ENCODE results near the gene CKMT2. TPM values are rescaled to one million over a fixed set of nuclear protein-coding genes. Genes with fewer than 3 reads are reported as not detected.

CKMT2 gene
- total RNA-seq, 4 donors from 2014 or later = 2.1 TPM; not detected in 3

DNA sequence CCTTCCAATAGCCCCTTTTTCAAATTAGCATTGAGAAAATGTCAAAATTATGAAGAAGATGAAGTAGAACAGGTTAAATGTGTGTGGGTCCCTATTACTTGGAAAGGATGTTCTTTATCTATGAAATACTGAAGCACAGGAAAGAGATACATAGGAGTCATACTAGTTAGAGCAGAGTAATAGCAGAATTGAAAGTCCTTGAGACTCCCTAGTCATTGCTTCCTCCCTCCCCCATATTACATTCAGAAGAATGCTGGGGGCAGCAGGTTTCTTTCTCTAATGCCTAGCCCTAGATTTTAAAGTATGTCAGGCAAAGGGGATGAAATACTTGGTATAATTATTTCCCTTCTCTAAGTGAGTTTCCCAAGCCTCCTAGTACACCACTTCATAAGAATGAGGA, 72.7 kb downstream of the CKMT2 start:
- TF ChIP-seq, protein P1, sequence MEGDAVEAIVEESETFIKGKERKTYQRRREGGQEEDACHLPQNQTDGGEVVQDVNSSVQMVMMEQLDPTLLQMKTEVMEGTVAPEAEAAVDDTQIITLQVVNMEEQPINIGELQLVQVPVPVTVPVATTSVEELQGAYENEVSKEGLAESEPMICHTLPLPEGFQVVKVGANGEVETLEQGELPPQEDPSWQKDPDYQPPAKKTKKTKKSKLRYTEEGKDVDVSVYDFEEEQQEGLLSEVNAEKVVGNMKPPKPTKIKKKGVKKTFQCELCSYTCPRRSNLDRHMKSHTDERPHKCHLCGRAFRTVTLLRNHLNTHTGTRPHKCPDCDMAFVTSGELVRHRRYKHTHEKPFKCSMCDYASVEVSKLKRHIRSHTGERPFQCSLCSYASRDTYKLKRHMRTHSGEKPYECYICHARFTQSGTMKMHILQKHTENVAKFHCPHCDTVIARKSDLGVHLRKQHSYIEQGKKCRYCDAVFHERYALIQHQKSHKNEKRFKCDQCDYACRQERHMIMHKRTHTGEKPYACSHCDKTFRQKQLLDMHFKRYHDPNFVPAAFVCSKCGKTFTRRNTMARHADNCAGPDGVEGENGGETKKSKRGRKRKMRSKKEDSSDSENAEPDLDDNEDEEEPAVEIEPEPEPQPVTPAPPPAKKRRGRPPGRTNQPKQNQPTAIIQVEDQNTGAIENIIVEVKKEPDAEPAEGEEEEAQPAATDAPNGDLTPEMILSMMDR (IDR thresholded peaks at IDR 0.05) = no peak
- TF ChIP-seq POLR2A (IDR thresholded peaks at IDR 0.05) = no peak
- intact Hi-C loops (cut with DNase I) = no loop called here
- DNase-seq = no peak
- H3K9me3 ChIP-seq = no peaks in the 10 kb centered on the region
- H3K4me3 ChIP-seq = no peak overlapping the region
- peaks cover 5 to 23% (median 12%) of the 10 kb centered on the region in 3 donors for H3K4me1 ChIP-seq
- H3K27me3 ChIP-seq = no peaks in the 10 kb centered on the region
- no peak overlapping the region for H3K27ac ChIP-seq
- peaks cover 0 to 30% (median 0%) of the 10 kb centered on the region in 3 donors for H3K36me3 ChIP-seq

DNA sequence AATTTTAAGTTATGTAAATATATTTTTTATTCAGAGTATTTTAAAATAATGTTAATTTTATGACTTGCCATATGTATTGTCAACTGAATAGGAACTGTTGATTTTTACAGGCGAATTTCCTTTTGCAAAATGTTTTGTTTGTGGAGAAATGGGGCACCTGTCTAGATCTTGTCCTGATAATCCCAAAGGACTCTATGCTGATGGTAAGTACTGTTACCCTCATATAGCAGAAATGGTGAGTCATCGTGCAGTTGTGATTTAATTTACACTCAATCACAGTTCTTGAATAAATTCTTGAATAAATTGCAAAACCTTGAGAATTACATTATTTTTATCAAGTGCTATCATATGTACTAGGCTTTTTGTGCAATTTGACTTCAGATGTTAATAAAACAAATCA, 75.7 kb downstream of the CKMT2 start:
- no peak for DNase-seq
- Histone ChIP-seq H3K36me3 (peaks cover 0 to 61% (median 6%) of the 10 kb centered on the region in 3 donors), H3K4me3 (no peak overlapping the region), H3K27ac (no peak overlapping the region), H3K27me3 (no peaks in the 10 kb centered on the region), H3K9me3 (no peaks in the 10 kb centered on the region), H3K4me1 (no peaks in the 10 kb centered on the region)
- WGBS, 2 donors = 93% methylated on average over 2 of the region's 2 CpGs
- no peak for TF ChIP-seq POLR2A (IDR thresholded peaks at IDR 0.05)
- TF ChIP-seq, protein P1 (IDR thresholded peaks at IDR 0.05) = no peak
- intact Hi-C loops (cut with DNase I) = no loop called here

DNA sequence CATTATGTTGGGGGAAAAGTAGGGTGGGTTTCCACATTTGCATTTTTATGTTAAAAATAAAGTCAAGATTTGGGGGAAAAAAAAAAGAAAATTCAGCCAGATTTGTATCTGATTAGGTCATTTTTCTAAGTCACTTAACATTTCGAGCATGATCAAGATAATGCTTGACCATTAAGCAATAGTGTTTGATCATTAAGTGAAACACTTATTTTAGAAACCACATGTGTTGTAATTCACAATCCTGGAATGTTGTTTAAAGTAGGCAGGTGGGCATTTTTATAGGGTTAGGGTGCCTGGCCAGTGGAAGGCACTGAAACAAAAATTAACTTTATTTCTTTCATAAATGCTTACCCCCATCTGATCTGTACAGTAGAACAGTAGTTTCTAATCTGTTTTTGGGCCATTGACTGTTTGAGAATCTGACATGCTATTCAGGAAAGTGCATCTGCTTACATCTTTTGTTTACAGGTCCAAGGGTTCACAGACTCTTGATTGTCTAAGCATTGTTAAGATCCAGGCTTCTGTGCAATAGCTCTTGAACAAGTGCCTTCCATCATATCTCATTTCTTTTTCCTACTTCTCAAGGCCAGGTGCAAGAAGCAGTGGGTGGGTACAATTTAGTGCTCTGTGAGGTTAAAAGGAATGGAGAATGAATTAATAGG, 77.4 kb downstream of the CKMT2 start:
- TF ChIP-seq POLR2A (IDR thresholded peaks at IDR 0.05) = no peak
- TF ChIP-seq, protein P1 (IDR thresholded peaks at IDR 0.05) = no peak
- Histone ChIP-seq H3K9me3 (no peaks in the 10 kb centered on the region), H3K4me1 (no peaks in the 10 kb centered on the region), H3K27ac (no peak overlapping the region), H3K27me3 (no peaks in the 10 kb centered on the region), H3K4me3 (no peak overlapping the region), H3K36me3 (peaks cover 5 to 61% (median 6%) of the 10 kb centered on the region in 3 donors)
- DNase-seq = no peak
- intact Hi-C loops (cut with DNase I) = no loop called here
- WGBS, 2 donors = 87 to 90% methylated on average over 1 of the region's 1 CpG

DNA sequence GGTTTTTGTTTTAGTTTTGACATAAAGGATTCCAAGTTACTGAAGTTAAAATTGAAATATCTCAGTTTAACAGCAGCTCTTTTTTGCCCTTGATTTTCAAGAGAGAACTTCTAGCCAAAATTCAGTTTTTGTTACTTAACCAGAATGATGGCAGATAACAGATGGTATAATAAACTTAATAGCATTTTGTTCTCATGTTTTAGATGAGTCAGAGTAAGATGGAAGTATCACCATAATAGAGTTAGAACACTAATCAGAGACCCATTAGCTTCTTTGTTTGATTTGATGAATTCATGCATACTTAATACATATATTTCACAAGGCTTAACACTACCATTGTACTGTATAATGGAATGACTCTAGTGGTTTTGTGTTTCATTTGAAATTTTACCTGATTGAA, 80.2 kb downstream of the CKMT2 start:
- Histone ChIP-seq H3K36me3 (peaks cover 5 to 61% (median 6%) of the 10 kb centered on the region in 3 donors), H3K4me3 (no peak overlapping the region), H3K27ac (no peak overlapping the region), H3K4me1 (no peaks in the 10 kb centered on the region), H3K27me3 (no peaks in the 10 kb centered on the region), H3K9me3 (no peaks in the 10 kb centered on the region)
- TF ChIP-seq, protein P1 (IDR thresholded peaks at IDR 0.05) = no peak
- TF ChIP-seq POLR2A (IDR thresholded peaks at IDR 0.05) = no peak
- no peak for DNase-seq
- intact Hi-C loops (cut with DNase I) = no loop called here

DNA sequence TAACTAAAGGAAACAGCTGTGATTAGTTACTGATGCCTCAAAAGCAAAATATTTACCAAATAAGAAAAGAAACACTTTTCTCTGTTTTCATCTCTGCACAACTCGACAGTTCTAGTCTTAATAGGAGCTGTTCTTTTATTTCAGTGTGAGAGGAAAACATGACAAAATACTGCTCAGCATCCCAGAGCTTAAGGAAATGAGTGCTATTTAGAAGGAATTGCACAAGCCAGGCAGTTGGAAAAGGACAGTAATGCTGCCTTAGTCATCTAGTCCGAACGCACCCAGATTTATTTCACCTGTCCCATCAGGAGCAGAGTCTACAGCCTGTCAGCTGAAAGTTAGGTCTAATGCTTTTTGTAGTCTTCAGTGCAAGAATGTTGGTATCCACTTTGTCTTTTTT, 80.6 kb downstream of the CKMT2 start:
- H3K36me3 ChIP-seq = peaks cover 5 to 58% (median 6%) of the 10 kb centered on the region in 3 donors
- no peak for TF ChIP-seq POLR2A (IDR thresholded peaks at IDR 0.05)
- TF ChIP-seq, protein P1 (IDR thresholded peaks at IDR 0.05) = no peak

More for the DNA sequence above, 80.6 kb downstream of the CKMT2 start:
- intact Hi-C loops (cut with DNase I) = no loop called here
- Histone ChIP-seq H3K27ac (no peak overlapping the region), H3K4me3 (no peak overlapping the region), H3K9me3 (no peaks in the 10 kb centered on the region), H3K27me3 (no peaks in the 10 kb centered on the region), H3K4me1 (no peaks in the 10 kb centered on the region)
- 86 to 91% methylated on average over 3 of the region's 3 CpGs for WGBS, 2 donors
- no peak for DNase-seq

All from esophagus squamous epithelium (tissue), 5 donors.